Measurements from ENCODE around the gene HERC2.

HERC2 gene

DNA sequence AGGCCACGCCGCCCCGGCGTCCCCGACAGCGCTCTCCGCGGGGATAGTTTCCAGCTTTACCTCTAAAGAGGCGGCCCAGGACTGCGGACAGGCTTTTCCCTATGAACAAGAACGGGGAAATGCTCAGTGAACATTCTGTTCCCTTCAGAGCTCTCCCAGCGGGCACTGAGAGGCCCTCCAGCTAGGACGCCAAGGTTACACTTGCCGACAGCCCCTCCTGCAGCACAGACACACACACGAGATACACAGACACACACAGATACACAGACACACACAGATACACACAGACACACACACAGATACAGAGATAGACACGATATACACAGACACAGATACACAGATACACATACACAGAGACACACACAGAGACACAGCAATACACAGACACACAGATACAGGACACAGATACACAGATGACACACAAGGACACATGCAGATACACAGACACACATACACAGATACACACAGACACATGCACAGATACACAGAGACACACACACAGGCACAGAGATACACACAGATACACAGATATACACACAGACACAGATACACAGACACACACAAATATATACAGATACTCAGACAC lies 222.3 kb downstream of the HERC2 start:
- Histone ChIP-seq H3K36me3 (ENCODE audit: insufficient read depth, low read length) (no peaks in the 10 kb centered on the region; the same call in 1 of the 2 replicates), H3K79me2 (ENCODE audit: insufficient read depth, low read length) (no peaks in the 10 kb centered on the region), H3K9me3 (ENCODE audit: low read length) (no peaks in the 10 kb centered on the region), H2AFZ (ENCODE audit: low read length) (no peak overlapping the region), H3K4me3 (ENCODE audit: low read depth, low read length, poor library complexity, severe bottlenecking) (no peak overlapping the region), H3K27ac (ENCODE audit: low read depth, low read length, poor library complexity, severe bottlenecking) (no peak overlapping the region), H3K4me1 (ENCODE audit: insufficient read depth, low read length, severe bottlenecking) (peaks cover 20% of the 10 kb centered on the region), H4K20me1 (ENCODE audit: insufficient read depth, low read length) (no peaks in the 10 kb centered on the region), H3K27me3 (ENCODE audit: insufficient read depth, low read length) (peaks cover 10% of the 10 kb centered on the region; the same call in 1 of the 2 replicates), H3K9me2 (ENCODE audit: low read depth, low read length) (no peaks in the 10 kb centered on the region), H3K9ac (ENCODE audit: low read length) (no peak overlapping the region), H3F3A (ENCODE audit: insufficient read depth, low read length) (no peaks in the 10 kb centered on the region), H3K4me2 (ENCODE audit: low read length) (no peak overlapping the region)
- TF ChIP-seq, protein P1, sequence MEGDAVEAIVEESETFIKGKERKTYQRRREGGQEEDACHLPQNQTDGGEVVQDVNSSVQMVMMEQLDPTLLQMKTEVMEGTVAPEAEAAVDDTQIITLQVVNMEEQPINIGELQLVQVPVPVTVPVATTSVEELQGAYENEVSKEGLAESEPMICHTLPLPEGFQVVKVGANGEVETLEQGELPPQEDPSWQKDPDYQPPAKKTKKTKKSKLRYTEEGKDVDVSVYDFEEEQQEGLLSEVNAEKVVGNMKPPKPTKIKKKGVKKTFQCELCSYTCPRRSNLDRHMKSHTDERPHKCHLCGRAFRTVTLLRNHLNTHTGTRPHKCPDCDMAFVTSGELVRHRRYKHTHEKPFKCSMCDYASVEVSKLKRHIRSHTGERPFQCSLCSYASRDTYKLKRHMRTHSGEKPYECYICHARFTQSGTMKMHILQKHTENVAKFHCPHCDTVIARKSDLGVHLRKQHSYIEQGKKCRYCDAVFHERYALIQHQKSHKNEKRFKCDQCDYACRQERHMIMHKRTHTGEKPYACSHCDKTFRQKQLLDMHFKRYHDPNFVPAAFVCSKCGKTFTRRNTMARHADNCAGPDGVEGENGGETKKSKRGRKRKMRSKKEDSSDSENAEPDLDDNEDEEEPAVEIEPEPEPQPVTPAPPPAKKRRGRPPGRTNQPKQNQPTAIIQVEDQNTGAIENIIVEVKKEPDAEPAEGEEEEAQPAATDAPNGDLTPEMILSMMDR (IDR thresholded peaks at IDR 0.05; ENCODE audit: low read length) = no peak
- no peak for TF ChIP-seq EZH2 (IDR thresholded peaks at IDR 0.05; ENCODE audit: borderline replicate concordance, low read length)

DNA sequence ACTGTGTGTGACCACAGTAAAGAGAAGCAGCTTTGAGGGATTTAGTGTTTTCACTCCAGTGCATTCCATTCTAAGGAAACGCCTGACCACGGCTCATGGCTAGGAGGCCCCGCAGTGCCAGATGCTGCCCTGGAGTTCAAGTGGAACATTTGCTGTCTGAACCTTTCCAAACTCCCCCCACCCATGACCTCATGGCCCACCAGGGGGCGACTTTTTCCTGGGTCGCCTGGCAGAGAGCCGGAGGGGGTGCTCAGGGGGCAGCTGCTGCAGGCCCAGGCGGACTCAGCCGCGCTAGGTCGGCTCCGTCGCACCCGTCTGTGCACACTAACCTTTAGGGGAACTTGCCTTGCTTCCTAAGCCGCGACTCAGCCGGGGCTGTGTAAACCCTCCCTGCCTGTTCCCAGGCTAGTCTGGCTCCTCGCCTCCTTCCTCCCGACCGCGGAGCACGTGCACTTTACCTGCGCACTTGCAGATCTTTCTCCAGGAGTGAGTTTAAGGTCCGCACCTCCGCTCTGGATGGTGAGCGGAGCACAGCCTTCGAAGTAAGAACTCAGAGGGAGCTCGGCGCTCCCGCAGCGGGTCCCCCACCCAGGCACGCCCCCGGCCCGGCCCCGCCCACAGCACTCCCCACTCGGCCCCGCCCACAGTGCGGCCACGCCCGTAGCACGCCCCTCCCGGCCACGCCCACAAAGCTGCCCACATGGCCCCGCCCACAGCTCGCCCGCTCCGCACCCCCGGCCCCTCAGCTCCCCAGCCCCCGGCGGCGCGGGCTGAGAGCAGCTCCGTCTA lies 223.0 kb downstream of the HERC2 start, which contains the start of gene OCA2:
OCA2 (minus strand) TSS at position 550 of the 789 bp plus-strand sequence. CDS start 17,441 bp downstream, outside the sequence.
- TF ChIP-seq, protein P1 (IDR thresholded peaks at IDR 0.05; ENCODE audit: low read length) = peak; percentile 34
- no peak for TF ChIP-seq EZH2 (IDR thresholded peaks at IDR 0.05; ENCODE audit: borderline replicate concordance, low read length)
- Histone ChIP-seq H3K4me3 (ENCODE audit: low read depth, low read length, poor library complexity, severe bottlenecking) (no peak within 1 kb of the TSS), H3K4me1 (ENCODE audit: insufficient read depth, low read length, severe bottlenecking) (peaks cover 22% of the 10 kb centered on the region), H2AFZ (ENCODE audit: low read length) (no peak within 1 kb of the TSS), H3F3A (ENCODE audit: insufficient read depth, low read length) (no peaks in the 10 kb centered on the region), H3K9ac (ENCODE audit: low read length) (no peak within 1 kb of the TSS), H3K9me2 (ENCODE audit: low read depth, low read length) (no peaks in the 10 kb centered on the region), H3K36me3 (ENCODE audit: insufficient read depth, low read length) (no peaks in the 10 kb centered on the region; the same call in 1 of the 2 replicates), H3K79me2 (ENCODE audit: insufficient read depth, low read length) (no peaks in the 10 kb centered on the region), H3K27ac (ENCODE audit: low read depth, low read length, poor library complexity, severe bottlenecking) (no peak within 1 kb of the TSS), H3K27me3 (ENCODE audit: insufficient read depth, low read length) (peaks cover 10% of the 10 kb centered on the region; the same call in 1 of the 2 replicates), H3K9me3 (ENCODE audit: low read length) (no peaks in the 10 kb centered on the region), H4K20me1 (ENCODE audit: insufficient read depth, low read length) (no peaks in the 10 kb centered on the region), H3K4me2 (ENCODE audit: low read length) (no peak within 1 kb of the TSS)

GRCh38 chr15:28098360-28098765 lies 223.6 kb downstream of the HERC2 start:
- H3K27ac ChIP-seq (ENCODE audit: low read depth, low read length, poor library complexity, severe bottlenecking) = no peak overlapping the region
- no peaks in the 10 kb centered on the region for H3K9me3 ChIP-seq (ENCODE audit: low read length)
- peaks cover 10% of the 10 kb centered on the region; the same call in 1 of the 2 replicates for H3K27me3 ChIP-seq (ENCODE audit: insufficient read depth, low read length)
- H3K4me1 ChIP-seq (ENCODE audit: insufficient read depth, low read length, severe bottlenecking) = peaks cover 22% of the 10 kb centered on the region
- H3K4me2 ChIP-seq (ENCODE audit: low read length) = no peak overlapping the region
- H3K9me2 ChIP-seq (ENCODE audit: low read depth, low read length) = no peaks in the 10 kb centered on the region
- no peaks in the 10 kb centered on the region for H3K79me2 ChIP-seq (ENCODE audit: insufficient read depth, low read length)
- no peaks in the 10 kb centered on the region for H3F3A ChIP-seq (ENCODE audit: insufficient read depth, low read length)
- no peaks in the 10 kb centered on the region; the same call in 1 of the 2 replicates for H3K36me3 ChIP-seq (ENCODE audit: insufficient read depth, low read length)
- H3K9ac ChIP-seq (ENCODE audit: low read length) = no peak overlapping the region
- no peaks in the 10 kb centered on the region for H4K20me1 ChIP-seq (ENCODE audit: insufficient read depth, low read length)
- no peak overlapping the region for H2AFZ ChIP-seq (ENCODE audit: low read length)
- no peak overlapping the region for H3K4me3 ChIP-seq (ENCODE audit: low read depth, low read length, poor library complexity, severe bottlenecking)
- TF ChIP-seq, protein P1 (IDR thresholded peaks at IDR 0.05; ENCODE audit: low read length) = no peak
- TF ChIP-seq EZH2 (IDR thresholded peaks at IDR 0.05; ENCODE audit: borderline replicate concordance, low read length) = no peak

Measured in OCI-LY1 (cell line).